H7 (cell line): ENCODE data around the gene ADAMTS9. TPM values are rescaled to one million over a fixed set of nuclear protein-coding genes. Genes with fewer than 3 reads are reported as not detected.

Source experiments
- DNase-seq: peaks from one replicate; pipeline ENCODE4 v3.0.0; 2012
- H3K27me3 ChIP-seq: 2 replicates; pipeline ENCODE4 v1.6.0; 2011; ENCODE audit warnings: mild to moderate bottlenecking, low read length; ENCODE audit not compliant: control insufficient read depth, insufficient read depth
- H3K36me3 ChIP-seq: replicated peaks from 2 replicates; pipeline ENCODE4 v1.5.1; 2011; ENCODE audit warnings: low read length; ENCODE audit not compliant: control insufficient read depth, insufficient read depth
- H3K4me3 ChIP-seq: 2 replicates; pipeline ENCODE4 v1.5.1; 2011; ENCODE audit warnings: low read depth, mild to moderate bottlenecking, control low read depth, low read length, moderate library complexity; ENCODE audit not compliant: insufficient read depth
- total RNA-seq: library from RNA; depleted of rRNA; stranded (reverse); fragments of >200 nt; shearing (Covaris generic); gene quantifications from 2 replicates; pipeline ENCODE4 v1.2.3, GENCODE V29; 2014

ADAMTS9 gene
- total RNA-seq, 1 experiment from 2014 or later = 4.9 TPM

DNA sequence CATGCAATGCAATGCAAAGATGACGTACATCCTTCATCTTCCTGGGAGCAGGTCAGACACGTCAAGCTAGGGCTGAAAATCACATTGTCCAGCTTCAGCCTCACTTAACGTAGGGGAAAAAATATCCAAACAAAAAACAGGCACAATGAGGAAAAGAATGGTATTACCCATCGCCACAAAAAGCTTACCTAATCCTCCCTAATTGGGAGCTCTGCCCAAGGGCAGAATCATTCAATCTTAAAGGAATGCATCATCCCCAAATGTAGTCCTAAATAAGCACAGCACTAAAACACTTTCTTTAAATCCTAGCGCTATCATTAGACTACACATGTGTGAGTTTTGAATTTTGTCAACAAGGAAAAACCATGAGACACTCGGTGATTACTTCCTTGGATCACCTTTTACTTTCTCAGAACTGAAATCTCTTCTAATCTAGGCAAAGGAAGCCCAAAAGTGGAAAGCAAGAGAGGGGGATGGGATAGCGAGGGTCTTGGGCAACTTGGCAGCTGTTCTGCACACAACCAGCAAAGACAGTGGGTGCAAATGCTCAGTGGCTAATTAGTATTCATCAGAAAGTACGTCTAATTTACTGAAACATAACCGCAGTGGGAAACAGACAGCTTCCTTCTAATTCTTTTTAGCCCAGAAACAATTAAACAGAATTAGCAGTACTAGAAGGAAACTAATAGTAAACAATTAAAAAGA lies 87.4 kb downstream of the ADAMTS9 start:
- no peak for DNase-seq
- Histone ChIP-seq H3K27me3 (no peaks in the 10 kb centered on the region), H3K36me3 (no peaks in the 10 kb centered on the region), H3K4me3 (no peak overlapping the region)

DNA sequence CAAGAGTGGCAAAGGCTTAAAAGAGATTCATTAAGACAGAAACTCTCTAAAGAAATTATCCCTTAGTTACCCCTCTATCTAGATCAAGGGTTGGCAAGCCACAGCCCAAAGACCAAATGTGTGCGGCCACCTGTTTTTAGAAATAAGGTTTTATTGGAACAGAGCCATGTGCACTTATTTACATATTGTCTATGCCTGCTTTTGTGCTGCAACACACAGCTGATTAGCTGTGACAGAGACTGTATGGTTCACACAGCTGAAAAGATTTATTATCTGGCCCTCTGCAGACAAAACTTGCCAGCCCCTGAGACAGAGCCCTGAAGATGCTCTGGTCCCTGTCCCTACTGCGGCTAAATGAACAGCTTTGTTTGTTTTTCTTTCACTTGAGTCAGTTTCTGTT lies 88.1 kb downstream of the ADAMTS9 start:
- Histone ChIP-seq H3K4me3 (no peak overlapping the region), H3K27me3 (no peaks in the 10 kb centered on the region), H3K36me3 (no peaks in the 10 kb centered on the region)
- DNase-seq = no peak

DNA sequence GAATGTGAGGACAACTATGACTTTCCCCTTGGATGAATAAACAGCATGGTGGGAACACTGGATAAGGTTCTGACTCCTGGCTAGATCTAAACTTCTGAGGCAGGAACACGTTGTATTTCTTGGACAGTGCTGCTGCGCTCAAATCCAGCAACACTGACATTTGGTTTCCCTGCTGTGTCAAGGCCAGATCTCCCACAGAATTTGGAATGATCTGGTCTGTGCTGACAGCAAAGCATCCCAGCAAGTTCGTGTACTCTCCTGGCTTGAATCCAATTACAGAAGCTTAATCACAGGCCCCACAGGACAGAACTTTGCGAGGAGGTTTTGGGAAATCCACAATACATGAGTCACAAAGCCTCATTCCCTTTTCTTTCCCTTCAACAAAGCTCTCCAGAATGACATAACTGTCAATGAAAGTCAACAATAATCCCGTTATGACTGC lies 92.5 kb downstream of the ADAMTS9 start:
- Histone ChIP-seq H3K27me3 (no peaks in the 10 kb centered on the region), H3K4me3 (no peak overlapping the region), H3K36me3 (no peaks in the 10 kb centered on the region)
- no peak for DNase-seq

DNA sequence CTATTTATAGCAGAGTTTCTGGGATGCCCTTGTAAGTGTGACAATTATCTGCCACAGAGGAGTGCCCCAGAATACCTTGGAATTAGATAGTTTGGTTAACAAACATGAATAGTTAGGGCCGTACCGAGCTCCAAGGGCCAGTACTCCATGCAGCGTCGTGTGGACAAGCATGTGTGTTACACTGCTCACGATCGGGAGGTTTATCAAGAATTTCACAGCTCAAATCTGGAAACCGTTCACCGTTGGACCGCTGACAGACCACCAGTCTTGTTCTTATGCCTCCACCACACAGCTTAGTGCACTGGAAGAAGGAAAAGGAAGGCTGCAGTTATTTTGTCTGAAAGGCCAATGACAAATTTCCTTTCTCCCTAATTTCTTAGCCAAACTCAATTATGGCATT lies 93.7 kb downstream of the ADAMTS9 start:
- H3K27me3 ChIP-seq = no peaks in the 10 kb centered on the region
- no peaks in the 10 kb centered on the region for H3K36me3 ChIP-seq
- no peak overlapping the region for H3K4me3 ChIP-seq
- no peak for DNase-seq

DNA sequence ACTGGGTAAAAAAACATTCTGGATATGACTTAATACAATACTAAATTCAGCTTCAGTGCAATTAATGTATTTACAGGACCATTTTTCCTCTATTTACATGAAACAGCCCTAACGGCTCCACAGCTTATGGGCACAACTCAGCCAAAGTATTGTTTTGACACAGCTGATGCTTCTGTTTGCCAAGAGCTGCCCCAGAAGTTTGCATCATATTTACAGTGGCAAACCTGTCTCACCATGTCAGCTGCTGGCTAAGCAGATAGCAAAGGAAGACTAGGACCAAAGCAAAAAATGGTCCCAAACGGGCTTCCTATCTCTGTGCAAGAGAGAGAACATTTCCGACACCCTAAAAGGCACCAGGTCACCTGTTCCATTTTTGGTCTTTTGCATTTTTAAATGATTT lies 94.5 kb downstream of the ADAMTS9 start:
- DNase-seq = no peak
- H3K27me3 ChIP-seq = no peaks in the 10 kb centered on the region
- H3K36me3 ChIP-seq = no peaks in the 10 kb centered on the region
- no peak overlapping the region for H3K4me3 ChIP-seq

DNA sequence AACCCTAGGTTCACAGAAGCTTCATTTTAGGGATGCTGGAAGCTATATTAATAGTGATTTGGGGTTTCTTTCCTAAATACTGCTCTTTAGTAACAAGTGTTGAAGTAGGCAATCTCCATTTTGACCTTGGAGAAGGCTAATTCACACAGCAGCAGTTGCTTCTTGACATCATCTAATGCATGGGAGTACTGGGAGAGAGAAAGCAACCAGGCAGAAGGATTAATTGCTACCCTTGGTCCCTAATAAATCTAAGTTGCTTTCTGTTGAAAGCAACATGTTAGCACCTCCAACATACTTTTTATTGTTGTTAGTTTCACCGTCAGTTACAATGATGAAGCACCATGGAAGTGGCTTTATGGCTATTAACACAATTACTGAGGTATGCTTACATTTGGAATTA lies 96.2 kb downstream of the ADAMTS9 start:
- H3K36me3 ChIP-seq = no peaks in the 10 kb centered on the region
- no peaks in the 10 kb centered on the region for H3K27me3 ChIP-seq
- DNase-seq = no peak
- H3K4me3 ChIP-seq = no peak overlapping the region

DNA sequence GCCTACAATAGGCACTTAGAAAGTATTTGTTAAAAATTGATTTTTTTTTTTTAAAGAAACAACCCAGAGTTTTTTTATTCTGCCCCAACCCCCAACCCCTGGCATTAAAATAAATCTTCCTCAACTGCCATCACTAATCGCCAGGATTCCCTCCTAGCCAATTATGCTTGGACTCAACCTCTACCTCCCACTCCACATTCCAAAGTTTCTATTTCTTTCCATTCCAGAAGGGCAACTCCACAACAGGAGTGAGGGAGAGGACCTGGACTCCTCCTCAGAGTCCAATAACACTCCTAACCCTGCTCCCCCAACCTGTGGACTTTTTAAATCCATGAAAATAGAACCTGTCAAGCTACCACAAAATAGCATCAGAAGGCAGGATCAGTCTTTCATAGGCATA lies 99.4 kb downstream of the ADAMTS9 start:
- Histone ChIP-seq H3K27me3 (no peaks in the 10 kb centered on the region), H3K4me3 (no peak overlapping the region), H3K36me3 (no peaks in the 10 kb centered on the region)
- DNase-seq = no peak

DNA sequence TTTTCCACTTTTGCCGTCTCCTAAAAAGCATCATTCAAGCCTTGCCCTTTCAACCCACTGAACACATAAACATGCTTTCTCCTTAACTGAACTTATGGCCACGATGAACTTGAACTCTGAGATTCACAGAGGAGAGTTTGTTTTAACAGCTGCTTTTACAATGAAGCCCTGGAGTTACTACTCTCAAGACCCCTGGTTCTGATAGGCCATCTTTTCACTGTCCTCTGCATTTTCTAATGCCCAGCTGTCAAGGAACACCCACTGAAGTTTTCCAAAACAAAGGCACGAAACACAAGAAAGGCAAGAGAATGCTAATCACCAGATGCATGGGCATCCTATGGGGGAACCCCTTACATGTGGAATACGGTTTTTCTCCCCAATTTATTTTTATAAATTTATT lies 100.8 kb downstream of the ADAMTS9 start:
- no peak overlapping the region for H3K4me3 ChIP-seq
- no peaks in the 10 kb centered on the region for H3K27me3 ChIP-seq
- DNase-seq = no peak
- no peaks in the 10 kb centered on the region for H3K36me3 ChIP-seq

DNA sequence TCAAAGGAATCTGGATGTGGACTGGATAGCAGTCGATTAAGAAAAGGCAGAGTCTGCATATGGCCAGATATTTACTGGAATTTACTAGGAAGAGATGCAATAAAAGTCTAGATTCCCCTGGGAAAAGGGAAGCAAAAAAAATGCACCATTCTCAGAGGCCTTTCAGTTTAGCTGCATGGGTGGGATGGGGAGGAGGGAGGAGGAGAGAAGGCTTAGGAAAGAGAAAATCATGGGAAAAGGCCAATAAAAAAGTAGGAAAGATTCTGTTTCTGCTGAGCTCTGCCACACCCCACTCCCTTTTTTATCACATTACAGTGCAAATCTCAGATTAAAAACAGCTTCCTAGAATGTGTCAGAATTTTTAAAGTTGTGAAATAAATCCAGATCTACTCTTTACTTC lies 103.6 kb downstream of the ADAMTS9 start:
- DNase-seq = no peak
- Histone ChIP-seq H3K27me3 (no peaks in the 10 kb centered on the region), H3K36me3 (no peaks in the 10 kb centered on the region), H3K4me3 (no peak overlapping the region)

DNA sequence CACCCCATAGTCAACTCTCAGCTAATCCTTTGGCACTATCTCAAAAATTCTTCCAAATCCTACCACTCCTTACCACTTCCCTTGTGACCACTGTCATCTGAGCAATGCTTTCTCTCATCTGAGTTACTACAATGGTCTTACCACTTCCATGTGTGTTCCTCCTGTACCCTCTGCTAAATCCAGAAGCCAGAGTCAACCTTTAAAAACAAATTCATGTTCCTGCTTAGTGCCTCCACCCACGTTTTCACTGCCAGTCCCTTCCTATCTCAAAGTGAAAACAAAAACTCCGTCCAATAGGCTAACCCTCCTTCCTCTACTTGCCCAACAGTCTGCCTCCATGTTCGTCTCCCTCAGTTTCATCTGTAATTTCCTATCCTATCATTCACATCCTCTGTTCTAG lies 109.0 kb downstream of the ADAMTS9 start:
- H3K4me3 ChIP-seq = no peak overlapping the region
- DNase-seq = no peak
- H3K36me3 ChIP-seq = no peaks in the 10 kb centered on the region
- H3K27me3 ChIP-seq = no peaks in the 10 kb centered on the region

DNA sequence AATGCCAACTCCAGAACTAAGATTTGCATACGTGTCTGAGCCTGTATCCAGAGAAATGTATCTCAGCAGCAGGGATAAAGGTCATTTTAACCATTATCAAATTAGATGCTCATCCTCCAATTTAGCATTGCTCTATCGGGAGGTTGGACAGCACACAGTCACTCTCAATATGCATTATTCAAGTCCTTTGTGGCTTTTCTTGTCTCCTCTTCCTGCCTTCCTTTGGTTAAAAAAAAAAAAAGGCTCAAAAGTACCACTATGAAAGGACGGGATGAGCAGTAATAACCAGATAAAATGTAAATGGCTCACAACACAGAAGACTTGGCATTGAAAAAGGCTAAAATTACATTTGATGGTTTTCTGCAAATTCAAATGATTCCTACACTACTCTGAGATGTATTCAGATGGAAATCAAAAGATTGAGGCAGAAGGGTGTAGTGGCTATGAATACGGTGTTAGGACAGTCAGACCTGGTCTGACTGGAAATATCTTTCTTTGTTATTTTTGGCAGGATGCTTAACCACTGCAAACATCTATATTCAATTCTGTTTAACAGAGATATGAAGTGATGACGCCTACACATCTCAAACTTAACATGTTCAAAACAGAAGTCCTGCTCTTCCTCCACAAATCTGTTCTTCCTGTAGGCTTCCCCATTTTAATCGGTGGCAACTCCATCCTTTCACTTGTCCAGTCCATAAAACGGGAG lies 109.6 kb downstream of the ADAMTS9 start:
- DNase-seq = no peak
- Histone ChIP-seq H3K27me3 (no peaks in the 10 kb centered on the region), H3K36me3 (no peaks in the 10 kb centered on the region), H3K4me3 (no peak overlapping the region)

DNA sequence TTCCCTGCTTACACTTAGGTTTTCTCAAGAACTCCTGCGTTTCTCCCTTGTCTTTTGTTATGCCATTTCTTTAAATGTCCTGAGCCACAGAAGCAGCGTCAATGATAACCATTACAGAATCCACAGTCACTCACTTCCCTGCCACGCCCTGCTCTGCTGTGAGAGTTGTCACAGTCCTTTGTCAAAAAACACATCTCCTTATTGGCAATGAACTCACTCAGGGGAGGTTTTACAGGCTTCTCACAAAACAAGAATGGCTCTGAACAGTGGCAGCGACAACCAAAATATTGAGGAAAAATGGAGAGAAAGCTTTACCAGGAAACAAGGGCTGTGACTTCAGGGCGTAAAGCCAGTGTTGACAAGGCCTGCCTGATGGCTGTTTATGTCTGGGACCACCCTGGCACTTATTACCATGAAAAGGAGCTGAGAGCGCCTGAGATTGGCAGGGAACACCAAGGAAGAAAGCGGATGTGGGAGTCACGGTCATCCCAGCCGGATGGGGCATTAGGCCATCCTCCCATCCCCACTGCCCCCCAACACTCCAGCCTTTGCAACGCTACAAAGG lies 111.5 kb downstream of the ADAMTS9 start:
- DNase-seq = no peak
- Histone ChIP-seq H3K27me3 (no peaks in the 10 kb centered on the region), H3K36me3 (no peaks in the 10 kb centered on the region), H3K4me3 (no peak overlapping the region)

DNA sequence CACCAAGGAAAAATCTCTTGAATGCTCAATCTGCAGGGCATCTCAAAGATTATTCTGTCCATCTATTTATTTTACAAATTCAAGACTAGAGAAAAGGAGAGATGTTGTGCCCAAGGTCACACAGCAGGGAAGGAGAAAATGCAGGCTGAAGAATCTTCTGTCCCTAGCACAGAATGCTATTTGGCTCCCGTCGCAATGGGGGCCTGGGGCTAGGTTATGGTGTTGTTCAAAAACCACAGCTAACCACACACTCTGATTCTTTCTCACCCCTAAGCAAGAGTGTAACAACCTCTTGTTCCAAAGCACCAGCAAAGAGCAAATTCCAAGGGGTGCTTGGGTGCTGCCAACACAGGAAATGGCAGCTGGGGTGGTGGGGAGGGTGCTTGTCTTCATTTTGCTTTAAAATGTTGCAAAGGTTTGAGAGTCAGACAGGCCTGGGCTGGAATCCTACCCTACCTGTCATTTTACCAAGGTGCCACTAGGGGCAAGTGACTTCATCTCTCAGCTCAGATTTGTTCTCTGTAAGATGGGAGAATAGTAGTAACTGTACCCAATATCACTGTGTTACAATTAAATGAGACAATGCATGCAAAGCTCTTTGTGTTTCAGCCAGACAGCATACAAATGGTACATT lies 112.5 kb downstream of the ADAMTS9 start:
- Histone ChIP-seq H3K4me3 (no peak overlapping the region), H3K27me3 (no peaks in the 10 kb centered on the region), H3K36me3 (no peaks in the 10 kb centered on the region)
- peak; percentile 44 for DNase-seq

DNA sequence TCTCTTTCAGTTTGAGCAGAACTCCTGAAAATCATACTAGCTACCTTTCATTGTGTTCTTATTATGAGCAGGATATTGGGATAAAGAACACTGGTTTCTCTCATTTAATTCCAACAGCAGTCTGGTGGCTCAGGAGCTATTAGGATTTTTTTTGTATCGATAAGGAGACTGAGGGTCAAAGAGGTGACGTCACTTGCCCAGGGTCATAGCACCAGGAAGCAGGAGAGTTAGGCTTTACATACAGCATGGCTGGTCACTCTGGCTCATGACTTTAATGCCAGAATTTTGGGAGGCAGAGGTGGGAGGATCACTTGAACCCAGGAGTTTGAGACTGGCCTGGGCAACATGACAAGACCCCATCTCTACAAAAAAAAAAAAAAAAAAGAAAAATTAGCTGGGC lies 113.6 kb downstream of the ADAMTS9 start:
- Histone ChIP-seq H3K4me3 (no peak overlapping the region), H3K27me3 (no peaks in the 10 kb centered on the region), H3K36me3 (no peaks in the 10 kb centered on the region)
- DNase-seq = no peak

DNA sequence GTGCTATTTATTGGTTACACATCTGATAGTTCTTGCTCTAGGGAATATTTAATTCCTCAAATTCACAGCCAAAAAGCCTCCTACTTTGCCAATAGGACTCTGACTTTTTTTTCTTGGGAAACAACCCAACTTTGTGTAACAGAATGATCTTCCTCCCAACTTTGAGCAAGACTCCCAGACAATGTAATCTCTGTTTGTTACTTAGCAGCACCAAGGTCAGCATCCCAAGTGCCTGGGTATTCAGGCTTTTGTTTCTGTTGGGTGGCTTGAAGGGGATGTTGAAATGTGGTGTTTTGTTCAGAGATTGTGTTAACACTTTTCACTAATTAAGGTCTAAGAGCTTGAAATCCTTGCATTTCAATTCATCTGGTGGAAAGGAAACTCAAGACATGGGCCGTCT lies 115.8 kb downstream of the ADAMTS9 start:
- no peak for DNase-seq
- Histone ChIP-seq H3K36me3 (no peaks in the 10 kb centered on the region), H3K4me3 (no peak overlapping the region), H3K27me3 (no peaks in the 10 kb centered on the region)
